NCI-H2196 treated with DMSO at 0.1 percent for 48 hours (cell line): Measurements from ENCODE around the gene IFNA6.

Source experiments
- DNase-seq: peaks from one replicate; lab custom pipeline; 2025; ENCODE audit not compliant: unreplicated experiment; lab: John Stamatoyannopoulos, UW

The IFNA6 gene

GRCh38 chr9:21331676-21332402, 18.8 kb downstream of the IFNA6 start:
- no peak for DNase-seq

DNA sequence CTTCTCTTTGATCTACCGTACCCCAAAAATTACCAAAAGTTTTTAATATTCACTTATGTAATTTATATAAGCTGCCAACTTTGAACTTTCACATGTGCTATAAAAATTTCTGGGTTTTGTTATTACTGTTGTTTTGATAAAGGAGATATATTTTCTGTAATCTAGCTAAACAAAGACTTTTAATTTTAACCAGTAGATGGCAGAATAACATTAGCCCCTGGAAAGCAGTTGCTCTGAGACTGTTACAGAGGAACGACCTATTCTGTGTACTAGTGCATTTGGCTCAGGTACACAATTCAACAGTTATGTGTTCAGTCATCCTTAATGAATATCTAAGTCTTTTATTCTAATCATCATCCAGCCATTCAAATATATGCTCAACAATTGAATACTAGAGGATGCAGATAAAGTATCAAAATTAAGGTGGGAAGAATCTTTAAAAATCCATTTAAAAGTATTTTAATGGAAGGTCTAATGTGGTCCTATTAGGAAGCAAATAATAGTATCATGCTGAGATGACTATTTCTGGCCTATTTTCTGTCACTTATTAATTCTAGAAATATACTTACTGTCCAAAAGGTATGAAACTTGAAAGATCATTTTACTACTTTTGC, 24.1 kb downstream of the IFNA6 start:
- DNase-seq = no peak

DNA sequence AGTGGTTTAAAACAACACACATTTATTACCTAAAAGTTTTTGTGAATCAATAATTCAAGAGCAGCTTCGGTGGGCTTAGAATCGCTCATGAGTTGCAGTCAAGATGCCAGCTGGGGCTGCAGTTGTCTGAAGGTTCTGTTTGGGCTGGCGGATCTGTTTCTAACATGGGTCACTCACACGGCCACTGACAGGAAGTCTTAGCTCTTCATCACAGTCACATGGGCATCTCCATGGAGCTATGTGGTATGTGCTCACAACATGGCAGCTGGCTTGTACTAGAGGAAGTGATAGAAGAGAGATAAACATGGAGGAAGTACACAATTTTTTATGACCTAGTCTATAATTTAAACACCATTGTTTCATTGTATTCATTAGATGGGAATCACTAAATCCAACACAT, 26.6 kb downstream of the IFNA6 start:
- no peak for DNase-seq

- DNase-seq = no peak
Measured at GRCh38 chr9:21322911-21323461, 27.7 kb downstream of the IFNA6 start.

DNA sequence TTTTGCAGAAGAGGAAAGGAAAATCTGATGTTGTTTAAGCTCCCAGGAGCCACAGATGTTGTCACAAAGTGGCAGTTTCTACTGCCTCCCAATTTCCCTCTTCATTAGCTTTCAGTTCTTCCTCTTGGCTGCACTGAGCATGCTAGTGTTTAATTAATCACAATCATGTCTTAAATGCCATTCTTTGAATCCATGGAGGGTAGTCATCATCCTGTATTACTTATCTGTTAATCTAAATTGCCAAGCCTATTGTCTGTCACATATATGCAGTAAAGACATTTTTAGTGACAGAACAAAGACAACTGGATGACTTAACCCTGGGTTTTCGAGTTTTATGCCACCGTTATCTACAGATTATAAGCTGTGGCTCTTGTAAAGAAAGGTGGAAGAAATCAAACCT, 30.2 kb downstream of the IFNA6 start:
- no peak for DNase-seq

DNA sequence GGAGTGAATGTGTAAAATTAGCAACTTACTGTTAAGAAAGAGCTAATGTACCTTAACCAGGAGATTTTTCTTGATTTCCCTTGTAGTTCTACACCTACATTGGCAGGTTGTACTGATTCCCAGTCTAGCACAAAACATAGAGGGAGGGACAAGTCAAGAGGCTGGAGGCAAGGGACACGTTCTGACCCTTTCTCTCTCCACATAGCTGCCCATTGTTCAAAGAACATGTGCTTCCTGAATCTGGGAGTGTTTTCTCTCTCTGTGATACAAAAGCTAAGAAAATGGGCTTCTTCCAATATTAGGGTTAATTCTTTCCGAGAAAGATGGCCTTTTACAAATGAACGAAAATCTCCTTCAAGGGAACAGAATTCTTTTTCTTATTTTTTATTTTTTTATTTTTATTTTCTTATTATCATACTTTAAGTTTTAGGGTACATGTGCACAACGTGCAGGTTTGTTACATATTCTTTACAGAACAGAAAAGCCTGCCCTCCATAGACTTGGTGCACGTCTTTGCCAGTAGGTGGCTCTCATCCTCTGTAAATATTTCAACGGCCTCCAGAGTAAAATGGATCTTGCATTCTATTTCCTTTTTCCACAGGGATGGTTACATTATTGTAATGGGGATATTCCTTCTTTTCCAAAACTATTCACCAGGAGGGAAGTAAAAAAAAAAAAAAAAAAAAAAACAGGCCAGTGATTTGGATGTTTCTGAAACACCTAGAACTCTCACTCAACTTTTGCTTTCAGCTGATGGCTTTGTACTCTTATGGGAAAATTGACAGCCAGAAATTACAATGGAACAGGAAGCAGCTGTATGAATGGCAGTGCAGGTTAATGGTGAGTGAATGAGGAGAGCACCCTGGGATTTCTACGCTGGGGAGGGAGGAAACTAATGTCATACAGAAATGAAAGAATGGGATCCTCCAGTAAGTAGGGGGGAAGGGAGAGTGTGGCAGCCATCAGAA, 32.4 kb downstream of the IFNA6 start:
- DNase-seq = peak; percentile 28

DNA sequence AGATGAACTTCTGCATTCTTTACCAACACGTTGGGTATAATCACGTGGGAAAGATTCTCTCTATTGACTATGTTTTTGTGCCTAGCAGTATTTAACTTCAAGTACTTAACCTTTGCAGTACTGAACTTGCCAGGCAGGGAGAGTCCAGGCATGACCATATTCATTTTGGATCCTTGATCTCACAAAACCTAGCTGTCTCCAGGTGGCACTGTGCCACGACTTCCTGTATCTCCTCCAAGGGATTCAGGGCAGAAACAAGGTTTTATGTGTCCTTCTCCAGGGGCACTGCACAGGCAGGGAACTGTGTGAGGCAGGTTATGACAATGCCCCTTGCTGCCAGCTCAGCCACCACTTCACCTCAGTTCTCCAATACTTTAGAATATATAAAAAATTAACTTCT, 33.8 kb downstream of the IFNA6 start:
- DNase-seq = no peak

- no peak for DNase-seq
Measured at GRCh38 chr9:21316032-21316842, 34.5 kb downstream of the IFNA6 start.

DNA sequence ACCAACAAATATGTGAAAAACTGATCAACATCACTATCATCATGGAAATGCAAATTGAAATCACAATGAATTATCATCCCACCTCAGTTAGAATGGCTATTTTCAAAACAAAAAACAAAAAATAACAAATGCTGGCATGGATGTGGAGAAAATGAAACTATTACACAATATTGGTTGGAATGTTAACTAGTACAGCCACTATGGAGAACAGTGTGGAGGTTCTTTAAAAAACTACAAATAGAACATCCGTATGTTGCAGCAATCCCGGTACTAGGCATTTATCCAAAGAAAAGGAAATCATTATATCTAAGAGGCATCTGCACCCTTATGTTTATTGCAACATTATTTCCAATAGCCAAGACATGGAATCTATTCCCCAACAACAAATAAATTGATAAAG, 36.5 kb downstream of the IFNA6 start:
- no peak for DNase-seq

GRCh38 chr9:21311889-21312288, 38.8 kb downstream of the IFNA6 start:
- no peak for DNase-seq

- DNase-seq = no peak
Measured at GRCh38 chr9:21305213-21305612, 45.5 kb downstream of the IFNA6 start, which contains the start of gene IFNA5. IFNA5 (minus strand) TSS chr9:21305313; CDS start chr9:21305256, 57 bp downstream.
